GM15510 (cell line): Measurements from ENCODE around the gene TAOK2.

ENCODE experiments used
- POLR2A ChIP-seq: IDR thresholded peaks from 3 replicates; pipeline ENCODE4 v1.6.1; 2011; ENCODE audit warnings: borderline replicate concordance; ENCODE audit not compliant: insufficient read length; ENCODE audit errors: extremely low read depth

TAOK2 gene

DNA sequence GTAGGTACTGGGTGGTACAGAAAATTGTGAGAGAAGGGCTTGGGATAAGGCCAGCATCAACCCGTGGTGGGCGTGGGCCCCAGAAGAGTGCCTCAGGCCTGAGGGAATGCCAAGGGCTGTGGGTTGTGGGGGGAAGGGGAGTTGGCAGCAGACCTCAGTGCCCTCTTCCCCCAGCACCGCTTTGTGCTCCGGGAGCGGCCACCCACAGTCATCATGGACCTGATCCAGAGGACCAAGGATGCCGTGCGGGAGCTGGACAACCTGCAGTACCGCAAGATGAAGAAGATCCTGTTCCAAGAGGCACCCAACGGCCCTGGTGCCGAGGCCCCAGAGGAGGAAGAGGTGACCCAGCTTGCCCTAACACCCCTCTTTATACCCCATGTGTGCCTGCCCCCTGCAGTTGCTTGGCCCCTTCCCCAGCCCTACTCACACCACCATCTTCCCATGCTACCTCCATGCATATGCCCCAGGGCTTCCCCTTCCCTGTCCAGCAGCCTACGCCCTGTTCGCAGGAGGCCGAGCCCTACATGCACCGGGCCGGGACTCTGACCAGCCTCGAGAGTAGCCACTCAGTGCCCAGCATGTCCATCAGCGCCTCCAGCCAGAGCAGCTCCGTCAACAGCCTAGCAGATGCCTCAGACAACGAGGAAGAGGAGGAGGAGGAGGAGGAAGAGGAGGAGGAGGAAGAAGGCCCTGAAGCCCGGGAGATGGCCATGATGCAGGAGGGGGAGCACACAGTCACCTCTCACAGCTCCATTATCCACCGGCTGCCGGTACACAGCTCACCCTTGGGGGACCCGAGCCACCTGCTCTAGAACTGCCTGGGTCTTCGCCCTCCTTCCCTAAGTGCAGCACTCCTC, 9.1 kb downstream of the TAOK2 start:
- TF ChIP-seq POLR2A: no peak

DNA sequence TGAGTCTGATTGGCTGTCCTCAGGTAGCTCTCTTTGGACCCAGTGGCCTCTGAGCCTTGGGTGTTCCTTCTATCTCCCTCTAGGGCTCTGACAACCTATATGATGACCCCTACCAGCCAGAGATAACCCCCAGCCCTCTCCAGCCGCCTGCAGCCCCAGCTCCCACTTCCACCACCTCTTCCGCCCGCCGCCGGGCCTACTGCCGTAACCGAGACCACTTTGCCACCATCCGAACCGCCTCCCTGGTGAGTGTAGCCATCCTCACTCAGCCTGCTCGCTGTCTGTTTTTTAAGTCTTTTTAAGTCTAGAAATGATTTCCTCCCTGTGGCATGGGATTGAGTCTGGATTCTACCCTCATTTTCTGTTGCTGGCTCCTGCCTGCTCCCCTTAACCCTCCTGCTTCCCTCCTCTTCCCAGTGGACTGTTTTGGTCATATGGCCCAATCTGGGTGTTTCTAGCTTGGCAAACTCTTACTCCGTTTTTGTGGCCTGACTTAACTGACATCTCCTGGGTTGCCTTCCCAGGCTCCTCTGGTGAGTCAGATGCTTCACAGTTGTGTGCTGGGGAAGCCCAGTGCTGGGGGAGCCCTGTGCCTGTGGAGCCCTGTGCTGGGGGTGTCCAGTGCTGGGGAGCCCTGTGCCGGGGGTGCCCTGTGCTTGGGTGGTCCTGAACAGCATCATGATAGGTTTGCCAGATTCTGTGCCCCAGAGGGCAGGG, 9.9 kb downstream of the TAOK2 start:
- no peak for TF ChIP-seq POLR2A

DNA sequence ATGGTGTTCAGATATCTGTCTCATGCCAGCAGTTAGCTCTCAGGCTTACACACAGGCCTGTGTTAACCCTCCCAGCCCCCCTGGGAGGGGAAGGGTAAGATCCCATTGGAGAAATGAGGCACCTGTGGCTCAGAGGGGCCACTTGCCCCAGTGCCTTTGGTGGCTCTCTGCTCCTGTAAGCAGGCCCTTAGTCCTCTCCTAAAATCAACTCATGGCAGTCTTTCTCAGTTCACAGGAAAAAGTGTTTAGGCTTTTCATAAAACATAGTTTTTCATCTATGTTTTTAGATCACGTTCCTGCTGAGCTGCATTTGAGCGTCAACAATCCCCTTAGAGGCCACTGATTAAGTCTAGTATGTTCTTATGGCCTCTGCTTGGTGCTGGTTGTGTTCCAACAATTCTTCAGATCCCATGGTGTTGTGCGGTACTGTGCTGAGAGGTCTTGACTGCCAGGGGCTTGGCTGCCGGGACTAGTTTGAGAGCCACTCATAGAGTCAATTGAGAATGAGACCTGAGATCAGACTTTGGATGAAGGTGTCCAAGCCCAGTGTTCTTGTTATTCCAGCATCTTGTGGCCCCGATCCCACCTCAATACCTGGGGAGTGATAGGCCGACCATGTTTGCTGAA, 10.6 kb downstream of the TAOK2 start:
- no peak for TF ChIP-seq POLR2A

DNA sequence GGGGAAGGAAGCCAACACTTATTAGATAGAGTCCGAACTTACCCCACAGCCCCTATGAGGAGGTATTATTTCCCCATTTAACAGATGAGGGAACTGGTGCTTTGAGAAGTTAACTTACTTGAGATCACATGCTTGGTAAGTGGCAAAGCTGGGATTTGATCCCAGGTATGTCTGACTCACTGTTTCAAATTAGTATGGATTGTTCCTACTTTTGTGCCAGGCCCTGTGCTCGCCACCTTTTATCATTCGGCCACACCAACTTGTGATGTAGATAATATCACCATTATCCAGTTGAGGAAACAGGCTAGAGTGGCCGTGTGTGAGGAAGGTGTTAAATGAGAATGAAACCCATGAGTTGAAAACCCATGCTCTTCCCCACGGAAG, 11.1 kb downstream of the TAOK2 start:
- TF ChIP-seq POLR2A: no peak

DNA sequence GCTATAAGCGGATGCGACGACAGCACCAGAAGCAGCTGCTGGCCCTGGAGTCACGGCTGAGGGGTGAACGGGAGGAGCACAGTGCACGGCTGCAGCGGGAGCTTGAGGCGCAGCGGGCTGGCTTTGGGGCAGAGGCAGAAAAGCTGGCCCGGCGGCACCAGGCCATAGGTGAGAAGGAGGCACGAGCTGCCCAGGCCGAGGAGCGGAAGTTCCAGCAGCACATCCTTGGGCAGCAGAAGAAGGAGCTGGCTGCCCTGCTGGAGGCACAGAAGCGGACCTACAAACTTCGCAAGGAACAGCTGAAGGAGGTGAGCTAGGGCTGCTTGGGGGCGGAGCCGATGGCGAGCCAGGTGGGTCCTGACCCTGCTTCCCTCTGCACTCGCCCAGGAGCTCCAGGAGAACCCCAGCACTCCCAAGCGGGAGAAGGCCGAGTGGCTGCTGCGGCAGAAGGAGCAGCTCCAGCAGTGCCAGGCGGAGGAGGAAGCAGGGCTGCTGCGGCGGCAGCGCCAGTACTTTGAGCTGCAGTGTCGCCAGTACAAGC, 11.7 kb downstream of the TAOK2 start:
- TF ChIP-seq POLR2A: no peak

DNA sequence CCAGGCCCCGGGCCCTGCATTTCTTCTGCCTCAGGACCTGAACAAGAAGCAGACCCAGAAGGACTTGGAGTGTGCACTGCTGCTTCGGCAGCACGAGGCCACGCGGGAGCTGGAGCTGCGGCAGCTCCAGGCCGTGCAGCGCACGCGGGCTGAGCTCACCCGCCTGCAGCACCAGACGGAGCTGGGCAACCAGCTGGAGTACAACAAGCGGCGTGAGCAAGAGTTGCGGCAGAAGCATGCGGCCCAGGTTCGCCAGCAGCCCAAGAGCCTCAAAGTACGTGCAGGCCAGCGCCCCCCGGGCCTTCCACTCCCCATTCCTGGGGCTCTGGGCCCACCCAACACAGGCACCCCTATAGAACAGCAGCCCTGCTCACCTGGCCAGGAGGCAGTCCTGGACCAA, 12.6 kb downstream of the TAOK2 start:
- TF ChIP-seq POLR2A: no peak

DNA sequence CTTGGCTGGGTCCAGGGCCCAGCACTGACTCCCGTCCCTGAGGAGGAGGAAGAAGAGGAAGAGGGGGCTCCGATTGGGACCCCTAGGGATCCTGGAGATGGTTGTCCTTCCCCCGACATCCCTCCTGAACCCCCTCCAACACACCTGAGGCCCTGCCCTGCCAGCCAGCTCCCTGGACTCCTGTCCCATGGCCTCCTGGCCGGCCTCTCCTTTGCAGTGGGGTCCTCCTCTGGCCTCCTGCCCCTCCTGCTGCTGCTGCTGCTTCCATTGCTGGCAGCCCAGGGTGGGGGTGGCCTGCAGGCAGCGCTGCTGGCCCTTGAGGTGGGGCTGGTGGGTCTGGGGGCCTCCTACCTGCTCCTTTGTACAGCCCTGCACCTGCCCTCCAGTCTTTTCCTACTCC, 13.3 kb downstream of the TAOK2 start:
- no peak for TF ChIP-seq POLR2A

DNA sequence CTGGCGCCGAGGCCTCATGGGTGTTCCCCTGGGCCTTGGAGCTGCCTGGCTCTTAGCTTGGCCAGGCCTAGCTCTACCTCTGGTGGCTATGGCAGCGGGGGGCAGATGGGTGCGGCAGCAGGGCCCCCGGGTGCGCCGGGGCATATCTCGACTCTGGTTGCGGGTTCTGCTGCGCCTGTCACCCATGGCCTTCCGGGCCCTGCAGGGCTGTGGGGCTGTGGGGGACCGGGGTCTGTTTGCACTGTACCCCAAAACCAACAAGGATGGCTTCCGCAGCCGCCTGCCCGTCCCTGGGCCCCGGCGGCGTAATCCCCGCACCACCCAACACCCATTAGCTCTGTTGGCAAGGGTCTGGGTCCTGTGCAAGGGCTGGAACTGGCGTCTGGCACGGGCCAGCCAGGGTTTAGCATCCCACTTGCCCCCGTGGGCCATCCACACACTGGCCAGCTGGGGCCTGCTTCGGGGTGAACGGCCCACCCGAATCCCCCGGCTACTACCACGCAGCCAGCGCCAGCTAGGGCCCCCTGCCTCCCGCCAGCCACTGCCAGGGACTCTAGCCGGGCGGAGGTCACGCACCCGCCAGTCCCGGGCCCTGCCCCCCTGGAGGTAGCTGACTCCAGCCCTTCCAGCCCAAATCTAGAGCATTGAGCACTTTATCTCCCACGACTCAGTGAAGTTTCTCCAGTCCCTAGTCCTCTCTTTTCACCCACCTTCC, 13.9 kb downstream of the TAOK2 start:
- TF ChIP-seq POLR2A: no peak

DNA sequence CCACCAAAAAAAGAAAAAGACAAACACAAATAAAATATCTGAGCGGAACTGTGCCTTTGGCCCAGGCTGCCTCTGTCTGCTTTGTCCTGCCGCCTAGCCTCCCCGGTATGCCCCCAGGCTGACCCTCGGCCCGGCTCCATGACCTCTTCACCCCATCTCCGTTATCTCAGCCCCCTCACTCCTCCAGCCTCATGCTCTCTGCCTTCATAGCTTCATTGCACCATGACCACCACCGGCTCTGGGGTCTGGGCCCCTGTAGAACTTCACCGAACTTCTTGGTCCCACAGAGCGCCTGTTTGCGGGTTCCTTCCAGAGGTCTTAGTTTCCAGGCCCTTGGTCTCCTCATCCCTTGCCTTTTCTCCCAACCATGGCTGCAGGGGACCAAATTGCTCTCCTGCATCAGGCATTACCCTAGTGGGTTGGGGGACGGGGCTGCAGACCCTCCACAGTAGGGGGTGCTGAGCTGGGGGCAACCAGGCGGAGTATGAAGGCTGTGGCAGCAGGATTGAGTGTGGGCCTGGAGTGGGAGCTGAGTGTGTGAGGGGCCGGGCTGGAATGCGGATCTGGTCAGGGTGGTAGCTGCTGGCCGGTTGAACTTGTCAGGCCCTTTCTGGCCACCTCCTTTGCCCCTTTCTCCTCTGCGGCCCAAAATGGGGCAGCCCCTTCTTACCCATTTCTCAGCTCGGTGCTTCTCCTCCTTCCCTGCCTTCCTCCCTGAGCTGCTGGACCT, 14.8 kb downstream of the TAOK2 start:
- TF ChIP-seq POLR2A: no peak

DNA sequence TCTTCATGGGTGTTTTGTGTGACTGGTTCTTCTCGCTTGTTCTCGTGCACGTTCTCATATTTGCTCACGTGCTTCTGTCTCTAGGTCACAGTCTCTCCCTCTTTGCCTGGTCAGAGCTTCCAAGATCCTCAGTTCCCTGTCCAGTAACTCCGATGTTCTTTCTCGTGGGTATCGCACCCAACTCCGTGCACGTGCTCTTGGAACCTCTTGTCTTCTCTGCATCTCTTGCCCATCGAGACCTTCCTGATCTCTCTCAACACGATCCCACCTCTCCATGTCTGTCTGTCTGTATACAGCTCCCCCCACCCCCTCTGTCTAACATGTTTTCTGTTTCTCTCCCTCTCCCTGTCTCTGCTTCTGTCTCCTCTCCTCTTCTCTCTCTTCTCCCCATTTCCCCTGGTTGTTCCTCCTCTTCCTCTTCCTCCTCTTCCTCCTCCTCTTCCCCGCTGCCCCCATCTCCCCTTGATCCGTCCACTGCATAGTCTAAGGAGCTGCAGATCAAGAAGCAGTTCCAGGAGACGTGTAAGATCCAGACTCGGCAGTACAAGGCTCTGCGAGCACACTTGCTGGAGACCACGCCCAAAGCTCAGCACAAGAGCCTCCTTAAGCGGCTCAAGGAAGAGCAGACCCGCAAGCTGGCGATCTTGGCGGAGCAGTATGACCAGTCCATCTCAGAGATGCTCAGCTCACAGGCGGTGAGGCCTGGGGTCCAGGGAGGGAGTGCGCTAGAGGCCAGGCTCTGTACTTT, 15.6 kb downstream of the TAOK2 start:
- TF ChIP-seq POLR2A: no peak

DNA sequence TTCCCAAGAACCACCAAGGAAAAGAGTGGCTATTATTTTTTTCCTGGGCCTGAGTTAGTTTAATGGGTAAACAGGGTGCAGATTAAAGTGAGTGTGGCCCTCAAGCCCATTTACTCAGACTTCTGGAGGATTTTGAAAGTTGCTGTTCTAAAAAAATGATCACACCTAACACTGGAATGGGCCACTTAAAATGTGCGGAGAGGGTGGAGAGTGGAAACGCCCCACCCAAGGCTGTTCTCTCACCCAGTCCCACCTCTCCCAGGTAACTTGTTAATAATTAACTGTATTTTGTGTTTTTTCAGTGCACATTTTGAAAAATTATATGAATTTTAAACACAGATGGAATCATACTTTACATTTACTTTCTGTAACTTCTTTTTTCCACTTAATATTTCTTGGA, 16.4 kb downstream of the TAOK2 start:
- TF ChIP-seq POLR2A: no peak

DNA sequence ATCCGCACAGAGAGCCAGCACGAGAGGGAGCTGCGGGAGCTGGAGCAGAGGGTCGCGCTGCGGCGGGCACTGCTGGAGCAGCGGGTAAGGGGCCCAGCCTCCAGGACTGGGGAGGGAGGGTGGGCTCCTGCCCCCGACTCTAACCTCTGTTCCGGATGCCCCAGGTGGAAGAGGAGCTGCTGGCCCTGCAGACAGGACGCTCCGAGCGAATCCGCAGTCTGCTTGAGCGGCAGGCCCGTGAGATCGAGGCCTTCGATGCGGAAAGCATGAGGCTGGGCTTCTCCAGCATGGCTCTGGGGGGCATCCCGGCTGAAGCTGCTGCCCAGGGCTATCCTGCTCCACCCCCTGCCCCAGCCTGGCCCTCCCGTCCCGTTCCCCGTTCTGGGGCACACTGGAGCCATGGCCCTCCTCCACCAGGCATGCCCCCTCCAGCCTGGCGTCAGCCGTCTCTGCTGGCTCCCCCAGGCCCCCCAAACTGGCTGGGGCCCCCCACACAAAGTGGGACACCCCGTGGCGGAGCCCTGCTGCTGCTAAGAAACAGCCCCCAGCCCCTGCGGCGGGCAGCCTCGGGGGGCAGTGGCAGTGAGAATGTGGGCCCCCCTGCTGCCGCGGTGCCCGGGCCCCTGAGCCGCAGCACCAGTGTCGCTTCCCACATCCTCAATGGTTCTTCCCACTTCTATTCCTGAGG, 17.4 kb downstream of the TAOK2 start:
- TF ChIP-seq POLR2A: no peak

DNA sequence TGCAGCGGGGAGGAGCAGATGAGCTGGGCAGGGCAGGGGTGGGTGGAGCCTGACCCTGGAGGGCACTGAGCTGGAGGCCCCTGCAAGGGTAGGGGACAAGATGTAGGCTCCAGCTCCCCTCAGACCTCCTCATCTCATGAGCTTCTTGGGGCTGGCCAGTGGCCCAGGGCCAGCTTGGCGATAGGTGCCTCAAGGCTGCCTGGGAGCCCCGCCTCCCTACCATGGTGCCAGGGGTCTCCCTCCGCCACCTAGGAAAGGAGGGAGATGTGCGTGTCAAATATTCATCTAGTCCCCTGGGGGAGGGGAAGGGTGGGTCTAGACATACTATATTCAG, 17.9 kb downstream of the TAOK2 start:
- no peak for TF ChIP-seq POLR2A

DNA sequence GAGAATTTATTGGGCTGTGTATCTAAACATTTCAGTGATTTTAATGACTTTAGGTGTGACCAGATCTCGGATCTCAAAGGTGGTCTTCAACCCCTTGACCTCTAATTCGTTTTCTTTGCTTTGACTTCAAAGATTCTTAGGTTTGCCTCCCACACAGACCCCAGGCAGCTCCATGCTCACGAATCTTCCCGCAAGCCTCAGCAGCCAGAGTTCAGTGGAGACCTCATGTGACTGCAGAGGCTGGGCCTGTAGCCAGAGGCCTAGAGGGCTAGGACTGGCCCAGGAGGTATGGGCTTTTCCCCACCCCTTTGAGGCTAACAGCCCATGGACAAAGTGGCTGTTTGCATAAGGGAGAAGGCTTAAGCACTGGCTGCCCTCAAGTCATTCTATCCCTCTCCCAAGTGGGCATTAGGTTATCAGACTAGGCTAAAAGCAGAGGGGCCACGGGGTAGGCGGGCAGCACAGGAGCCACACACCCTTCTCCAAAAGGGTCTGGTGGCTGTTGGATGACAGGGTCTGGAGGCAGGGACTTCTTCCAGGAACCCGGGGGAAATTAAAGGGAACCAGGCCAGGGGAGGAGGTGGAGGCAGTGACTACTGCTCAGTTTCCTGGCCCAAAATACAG, 18.8 kb downstream of the TAOK2 start:
- no peak for TF ChIP-seq POLR2A
